HEK293T (cell line): ENCODE data around the gene HEG1.

ENCODE experiments used
- CTCF ChIA-PET: fragments of 350-600 bp; formaldehyde crosslinking; extraction: SDS; loops from one replicate; lab custom pipeline; 2021; ENCODE audit warnings: antibody characterized with exemption, inconsistent platforms; lab: Yijun Ruan, JAX
- POLR2A ChIA-PET: fragments of 350-600 bp; formaldehyde crosslinking; extraction: SDS; loops from one replicate; lab custom pipeline; 2020; ENCODE audit warnings: antibody characterized with exemption, inconsistent platforms; lab: Yijun Ruan, JAX
- DNase-seq: peaks from one replicate; pipeline ENCODE4 v3.0.0; 2012; ENCODE audit warnings: mixed read lengths; ENCODE audit errors: extremely low spot score
- ARNT ChIP-seq: fragments of 450-650 bp; IDR thresholded peaks from 2 replicates; pipeline ENCODE4 v1.6.1; 2017; ENCODE audit warnings: mild to moderate bottlenecking
- BHLHE40 ChIP-seq: fragments of 450-650 bp; IDR thresholded peaks from 2 replicates; pipeline ENCODE4 v1.6.1; 2016; ENCODE audit warnings: mild to moderate bottlenecking, moderate library complexity, borderline replicate concordance
- CTBP1 ChIP-seq: fragments of 450-650 bp; IDR thresholded peaks from 2 replicates; pipeline ENCODE4 v1.6.1; 2016; ENCODE audit warnings: borderline replicate concordance
- ELF4 ChIP-seq: fragments of 450-650 bp; IDR thresholded peaks from 2 replicates; pipeline ENCODE4 v1.6.1; 2017; ENCODE audit warnings: antibody characterized with exemption
- FOXA1 ChIP-seq: fragments of 450-650 bp; IDR thresholded peaks from 2 replicates; pipeline ENCODE4 v1.6.1; 2016; ENCODE audit warnings: mild to moderate bottlenecking
- FOXK2 ChIP-seq: fragments of 450-650 bp; IDR thresholded peaks from 2 replicates; pipeline ENCODE4 v1.6.1; 2016; ENCODE audit warnings: mild to moderate bottlenecking
- FOXM1 ChIP-seq: fragments of 450-650 bp; IDR thresholded peaks from 2 replicates; pipeline ENCODE4 v1.6.1; 2017; ENCODE audit warnings: mild to moderate bottlenecking, borderline replicate concordance
- HDGF ChIP-seq: fragments of 450-650 bp; IDR thresholded peaks from 2 replicates; pipeline ENCODE4 v1.6.1; 2017; ENCODE audit warnings: antibody characterized with exemption, borderline replicate concordance
- L3MBTL2 ChIP-seq: fragments of 450-650 bp; conservative IDR thresholded peaks from 2 replicates; pipeline ENCODE4 v1.6.1; 2016; ENCODE audit warnings: mild to moderate bottlenecking
- LEF1 ChIP-seq: fragments of 450-650 bp; IDR thresholded peaks from 2 replicates; pipeline ENCODE4 v1.6.1; 2017; ENCODE audit warnings: mild to moderate bottlenecking, borderline replicate concordance
- NFRKB ChIP-seq: fragments of 450-650 bp; IDR thresholded peaks from 2 replicates; pipeline ENCODE4 v1.6.1; 2016; ENCODE audit warnings: mild to moderate bottlenecking, moderate library complexity
- SP1 ChIP-seq: fragments of 450-650 bp; IDR thresholded peaks from 2 replicates; pipeline ENCODE4 v1.6.1; 2017
- SUZ12 ChIP-seq: fragments of 450-650 bp; IDR thresholded peaks from 2 replicates; pipeline ENCODE4 v1.6.1; 2016; ENCODE audit warnings: mild to moderate bottlenecking
- TARDBP ChIP-seq: fragments of 450-650 bp; IDR thresholded peaks from 2 replicates; pipeline ENCODE4 v1.6.1; 2016
- ZNF384 ChIP-seq: fragments of 450-650 bp; IDR thresholded peaks from 2 replicates; pipeline ENCODE4 v1.6.1; 2016
- TF ChIP-seq, protein P1 (sequence below): fragments of 450-650 bp; IDR thresholded peaks from 2 replicates; pipeline ENCODE4 v1.6.1; 2016

The HEG1 gene

DNA sequence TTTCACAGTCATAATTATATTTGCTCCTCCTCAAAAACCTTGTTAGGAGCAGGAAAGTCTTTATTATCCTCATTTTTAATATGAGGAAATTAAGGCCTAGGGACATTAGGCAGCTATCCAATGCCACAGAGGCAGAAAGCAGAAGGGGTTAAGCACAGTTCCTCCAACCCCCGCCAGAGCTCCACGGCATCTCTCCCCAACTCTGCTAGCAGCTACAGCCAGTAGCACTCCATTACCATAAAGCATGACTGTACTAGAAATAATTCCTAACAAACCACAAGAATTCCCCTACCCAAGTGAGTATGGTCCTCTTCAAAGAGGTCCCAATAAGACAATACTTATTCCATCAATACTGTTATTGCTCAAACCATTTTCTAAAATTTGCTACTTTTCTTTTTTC lies 9.8 kb downstream of the HEG1 start:
- ChIA-PET POLR2A (no interaction called here), CTCF (no interaction called here)
- DNase-seq = no peak
- no peak for TF ChIP-seq ELF4
- TF ChIP-seq CTBP1 = no peak
- TF ChIP-seq SP1 = no peak
- no peak for TF ChIP-seq FOXA1
- no peak for TF ChIP-seq HDGF
- TF ChIP-seq BHLHE40 = no peak
- TF ChIP-seq NFRKB = no peak
- TF ChIP-seq L3MBTL2 = no peak
- no peak for TF ChIP-seq FOXK2
- TF ChIP-seq ZNF384 = no peak
- TF ChIP-seq SUZ12 = no peak
- no peak for TF ChIP-seq FOXM1
- no peak for TF ChIP-seq LEF1
- TF ChIP-seq TARDBP = no peak

GRCh38 chr3:125045194-125045593 lies 10.6 kb downstream of the HEG1 start:
- POLR2A ChIA-PET = no interaction called here
- TF ChIP-seq NFRKB = no peak
- TF ChIP-seq ZNF384 = no peak
- CTCF ChIA-PET = no interaction called here
- DNase-seq = no peak

DNA sequence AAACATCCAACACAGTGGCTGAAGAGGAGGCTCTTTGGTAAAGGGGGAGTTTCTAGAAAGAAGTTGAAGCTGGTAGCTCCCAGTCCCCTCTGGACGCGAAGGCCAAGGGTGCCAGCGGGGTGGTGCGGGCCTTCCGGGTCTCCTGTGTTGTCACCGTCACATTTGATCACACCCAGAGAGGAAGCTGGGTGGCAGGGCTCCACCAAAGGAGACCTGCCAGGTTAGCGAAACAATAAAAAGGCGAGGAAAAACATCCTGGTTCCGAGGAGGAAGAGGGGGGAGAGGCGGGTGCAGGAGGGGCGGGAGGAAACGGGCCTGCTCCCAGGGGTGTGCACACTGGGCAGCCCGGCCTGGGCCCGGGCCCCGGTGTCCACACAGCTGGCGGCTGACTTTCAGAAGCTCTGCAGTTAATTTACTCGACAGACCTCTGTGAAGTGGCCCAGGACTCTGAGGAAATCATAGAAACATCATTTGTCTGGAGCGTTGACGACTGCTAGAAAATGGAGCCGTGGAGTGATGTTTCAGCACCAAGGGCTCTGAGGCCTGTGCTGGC lies 12.1 kb downstream of the HEG1 start:
- TF ChIP-seq ELF4 (no peak), ARNT (no peak), LEF1 (no peak), BHLHE40 (no peak), CTBP1 (no peak), SP1 (no peak), L3MBTL2 (no peak), ZNF384 (no peak), SUZ12 (no peak), FOXA1 (no peak), NFRKB (no peak), FOXM1 (no peak), HDGF (no peak), FOXK2 (no peak), TARDBP (no peak)
- TF ChIP-seq, protein P1, sequence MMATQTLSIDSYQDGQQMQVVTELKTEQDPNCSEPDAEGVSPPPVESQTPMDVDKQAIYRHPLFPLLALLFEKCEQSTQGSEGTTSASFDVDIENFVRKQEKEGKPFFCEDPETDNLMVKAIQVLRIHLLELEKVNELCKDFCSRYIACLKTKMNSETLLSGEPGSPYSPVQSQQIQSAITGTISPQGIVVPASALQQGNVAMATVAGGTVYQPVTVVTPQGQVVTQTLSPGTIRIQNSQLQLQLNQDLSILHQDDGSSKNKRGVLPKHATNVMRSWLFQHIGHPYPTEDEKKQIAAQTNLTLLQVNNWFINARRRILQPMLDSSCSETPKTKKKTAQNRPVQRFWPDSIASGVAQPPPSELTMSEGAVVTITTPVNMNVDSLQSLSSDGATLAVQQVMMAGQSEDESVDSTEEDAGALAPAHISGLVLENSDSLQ = no peak
- DNase-seq = no peak
- CTCF ChIA-PET = no interaction called here
- POLR2A ChIA-PET = no interaction called here

- ChIA-PET POLR2A (interaction anchor here (0.6 kb wide), 1 partner anchor 10 kb away, joined by 4 read pairs; no protein-coding TSS in a partner anchor), CTCF (no interaction called here)
- no peak for DNase-seq
- no peak for TF ChIP-seq ZNF384
- no peak for TF ChIP-seq L3MBTL2
- TF ChIP-seq SUZ12 = no peak
- no peak for TF ChIP-seq BHLHE40
- no peak for TF ChIP-seq CTBP1
- no peak for TF ChIP-seq FOXA1
- TF ChIP-seq LEF1 = no peak
- TF ChIP-seq SP1 = no peak
- no peak for TF ChIP-seq FOXM1
- TF ChIP-seq NFRKB = no peak
- TF ChIP-seq HDGF = no peak
- no peak for TF ChIP-seq ELF4
- no peak for TF ChIP-seq FOXK2
- TF ChIP-seq, protein P1 = no peak
- TF ChIP-seq ARNT = no peak
- TF ChIP-seq TARDBP = no peak
Observed at GRCh38 chr3:125042725-125043406, 12.9 kb downstream of the HEG1 start.

DNA sequence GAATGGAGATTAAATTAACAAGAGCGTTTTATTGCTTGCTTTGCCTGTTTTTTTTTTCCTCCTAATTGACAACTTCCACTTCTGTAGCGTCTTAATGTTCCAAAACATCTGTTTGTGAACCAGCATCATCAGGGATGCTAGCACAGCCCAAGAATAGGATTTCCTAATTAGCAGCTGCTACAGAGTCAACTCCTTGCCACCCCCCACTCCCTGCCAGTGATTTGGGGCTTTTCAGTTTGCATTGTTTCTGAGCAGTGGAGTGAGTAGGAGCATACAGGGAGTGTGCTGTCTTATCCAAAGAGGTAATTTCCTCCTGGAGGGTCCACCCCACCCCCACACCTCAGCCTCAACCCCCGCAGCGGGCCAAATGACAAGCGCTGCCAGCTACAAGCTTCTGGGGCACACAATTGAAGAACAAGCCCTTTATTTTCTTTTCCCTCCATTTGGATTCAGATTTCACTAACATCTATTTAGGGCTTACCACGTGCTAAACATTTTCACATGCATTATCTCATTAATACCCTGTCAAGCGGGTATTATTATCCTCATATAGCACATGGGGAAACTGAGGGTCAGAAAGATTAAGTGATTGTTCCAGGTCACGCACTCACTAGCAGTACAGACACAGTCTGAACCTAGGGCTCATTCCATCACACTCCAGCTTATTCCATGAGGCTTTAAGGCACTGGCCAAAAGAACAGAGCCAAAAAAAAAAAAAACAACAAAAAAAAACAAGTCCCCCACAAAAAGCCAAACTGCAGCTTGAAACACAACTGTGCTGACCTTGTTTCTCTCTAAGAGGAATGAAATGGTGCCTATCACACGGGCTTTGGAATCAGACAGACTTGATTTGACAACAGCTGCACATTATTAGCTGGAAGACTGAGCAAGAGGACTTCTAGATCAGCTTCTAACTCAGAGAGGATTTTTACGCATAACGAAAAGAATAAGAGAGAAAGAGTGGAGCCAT lies 16.4 kb downstream of the HEG1 start:
- CTCF ChIA-PET = interaction anchor here (1.0 kb wide), 1 partner anchor 14 kb away, joined by 5 read pairs; no protein-coding TSS in a partner anchor
- TF ChIP-seq ZNF384 (no peak), L3MBTL2 (no peak), FOXA1 (no peak), ELF4 (no peak), ARNT (no peak), FOXM1 (no peak), CTBP1 (no peak), SUZ12 (no peak)
- TF ChIP-seq, protein P1 = no peak
- DNase-seq = no peak
- POLR2A ChIA-PET = no interaction called here
